Pons (tissue), 1 donor: ENCODE measurements around the gene MYO18B.

Source experiments
- DNase-seq: peaks from one replicate; pipeline ENCODE4 v3.0.0-alpha.2; 2016; ENCODE audit warnings: low spot score

Gene MYO18B

DNA sequence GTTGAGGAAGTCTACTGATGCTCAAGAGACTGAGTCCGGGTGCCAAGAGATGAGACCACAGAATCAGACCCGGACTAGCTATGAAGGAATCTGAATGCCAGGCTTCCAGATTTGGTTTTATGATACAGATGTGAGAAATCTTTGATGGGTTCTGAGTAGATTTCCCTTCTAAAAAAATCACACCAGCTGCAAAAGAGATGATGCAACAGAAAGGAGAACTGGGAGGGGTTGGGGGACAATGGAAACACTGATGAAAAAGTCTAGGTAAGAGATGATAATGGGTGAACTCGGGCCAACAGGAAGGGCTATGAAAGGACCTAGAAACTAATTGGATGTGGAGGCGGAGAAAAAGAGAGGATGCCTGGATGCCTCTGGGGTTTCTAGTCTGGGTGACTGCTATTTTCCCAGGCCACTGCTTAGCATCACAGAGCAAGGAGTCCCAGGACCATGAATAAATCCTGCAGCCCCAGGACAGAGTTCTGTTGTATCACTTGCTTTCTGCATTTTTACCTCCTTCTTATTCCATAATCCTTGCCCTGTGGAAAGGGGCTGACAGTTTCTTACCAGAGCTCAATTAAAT lies 311.8 kb downstream of the MYO18B start:
- DNase-seq, result no peak

DNA sequence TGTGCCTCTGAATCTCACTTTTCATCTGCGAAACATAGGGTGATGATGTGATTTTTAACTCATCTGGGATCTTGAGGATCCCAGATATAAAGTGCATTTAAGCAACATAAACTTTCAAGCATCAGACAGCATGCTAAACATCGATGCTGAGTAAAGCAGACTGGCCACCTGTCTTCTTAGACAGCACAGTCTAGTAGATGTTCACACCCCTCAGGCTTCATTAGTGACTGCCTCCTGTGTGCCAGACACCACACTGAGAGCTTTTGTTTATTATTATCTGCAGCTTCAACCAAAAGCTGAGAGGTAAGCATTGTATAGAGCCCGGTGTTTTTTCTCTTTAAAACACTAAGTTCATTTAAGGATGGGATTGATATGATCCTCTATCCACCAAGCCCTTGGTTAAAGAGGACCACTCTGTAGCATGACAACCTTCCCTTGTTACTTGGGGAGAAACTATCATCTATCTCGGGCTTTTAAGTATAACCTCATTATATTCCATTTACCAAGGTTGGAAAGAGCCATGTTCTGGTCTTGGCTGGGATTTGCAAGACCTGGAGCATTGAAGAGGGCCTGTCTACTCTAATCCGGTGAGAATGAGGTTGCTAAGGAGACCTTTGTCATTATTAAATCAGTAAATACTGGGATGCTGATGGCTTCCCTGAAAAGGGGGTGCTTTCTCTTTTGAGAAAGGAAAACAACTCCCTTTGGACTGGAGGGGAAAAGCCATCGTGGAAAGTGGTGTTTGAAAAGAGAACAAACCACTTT lies 313.0 kb downstream of the MYO18B start:
- no peak for DNase-seq

DNA sequence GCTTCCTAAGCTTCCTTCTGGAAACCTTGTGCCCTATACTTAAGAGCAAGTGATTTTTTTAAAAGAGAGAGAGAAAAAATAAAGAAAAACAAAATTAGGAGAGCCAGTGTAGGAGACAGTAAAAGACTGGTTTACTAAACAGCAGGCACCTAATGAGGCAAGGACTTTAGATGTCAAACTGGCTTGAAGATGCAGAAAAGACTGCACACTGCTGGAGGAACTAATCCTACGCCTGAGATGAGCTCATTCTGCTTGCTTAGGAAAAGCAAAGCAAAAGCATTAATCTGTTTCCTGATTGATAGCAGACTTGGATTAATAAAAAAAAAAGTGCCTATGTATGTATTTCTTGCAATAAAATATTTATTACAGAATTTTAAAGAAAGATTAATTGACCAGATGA lies 313.7 kb downstream of the MYO18B start:
- no peak for DNase-seq

DNA sequence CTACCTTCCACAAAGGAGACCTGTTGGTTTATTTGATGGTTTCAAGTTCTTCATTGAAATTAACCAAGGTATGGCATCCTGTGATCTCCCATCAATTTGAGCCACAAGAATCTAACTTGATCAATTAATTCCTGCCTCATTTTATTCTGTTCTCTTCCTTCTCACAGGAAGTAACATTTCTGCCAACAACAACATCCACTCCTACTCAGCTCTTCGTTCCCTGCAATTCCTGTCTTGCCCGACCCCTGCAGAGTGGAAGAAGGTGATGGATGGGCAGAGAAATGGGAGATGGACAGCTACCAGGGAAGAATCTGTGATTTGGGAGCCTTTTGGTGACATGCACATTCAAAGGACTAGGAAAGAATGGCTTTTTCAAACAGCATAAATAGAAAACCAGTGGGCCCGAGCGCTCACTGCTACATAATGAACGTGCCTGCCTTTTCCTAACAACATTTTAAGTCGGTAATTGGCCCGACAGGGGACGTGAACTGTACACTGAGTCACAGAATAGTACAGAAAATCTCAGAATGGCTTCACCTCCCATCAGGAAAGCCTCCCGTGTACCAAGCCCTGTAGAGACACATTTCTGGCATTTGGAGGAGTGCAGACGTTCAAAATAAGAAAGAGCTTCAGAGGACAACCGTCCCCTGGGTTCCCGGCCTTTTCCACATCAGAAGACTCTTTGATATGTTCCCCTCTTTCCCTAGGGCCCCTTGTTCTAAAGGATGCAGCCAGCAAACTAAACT lies 314.6 kb downstream of the MYO18B start:
- DNase-seq, result no peak

DNA sequence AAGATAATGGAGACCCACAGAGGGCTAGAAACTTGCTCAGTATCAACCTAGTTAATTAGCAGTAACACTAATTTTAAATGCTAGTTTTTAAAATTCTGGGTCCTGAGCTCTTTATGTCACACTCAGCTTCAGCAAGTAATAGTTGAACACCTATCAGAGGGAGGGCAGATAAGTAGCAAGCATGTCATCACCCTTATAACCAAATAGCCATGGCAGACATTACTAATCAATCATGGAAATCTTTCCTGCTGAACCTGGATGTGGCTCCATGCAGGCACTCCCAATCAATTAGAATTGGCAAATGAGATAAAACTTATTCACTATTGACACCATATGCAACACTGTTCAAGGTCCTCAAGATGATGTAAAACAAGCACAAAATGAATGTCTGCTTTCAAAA lies 315.7 kb downstream of the MYO18B start:
- DNase-seq, result no peak

DNA sequence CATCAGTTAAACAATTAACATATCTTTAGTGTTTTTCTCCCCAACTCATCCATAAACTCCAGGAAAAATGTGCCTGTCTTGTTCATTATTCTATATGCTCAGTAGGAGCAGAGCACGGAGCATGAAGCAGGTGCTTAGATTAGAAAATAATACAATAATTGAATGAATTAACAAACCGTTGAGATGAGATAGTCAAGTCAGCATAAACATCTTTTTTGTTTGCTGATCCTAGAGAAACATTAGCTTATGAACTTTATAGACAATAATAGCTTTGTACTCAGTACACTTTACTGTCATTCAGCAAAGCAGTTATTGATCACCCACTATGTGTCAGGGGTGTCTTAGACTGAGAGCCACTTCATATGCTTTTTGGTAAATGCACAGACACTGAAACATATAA lies 322.1 kb downstream of the MYO18B start:
- no peak for DNase-seq

DNA sequence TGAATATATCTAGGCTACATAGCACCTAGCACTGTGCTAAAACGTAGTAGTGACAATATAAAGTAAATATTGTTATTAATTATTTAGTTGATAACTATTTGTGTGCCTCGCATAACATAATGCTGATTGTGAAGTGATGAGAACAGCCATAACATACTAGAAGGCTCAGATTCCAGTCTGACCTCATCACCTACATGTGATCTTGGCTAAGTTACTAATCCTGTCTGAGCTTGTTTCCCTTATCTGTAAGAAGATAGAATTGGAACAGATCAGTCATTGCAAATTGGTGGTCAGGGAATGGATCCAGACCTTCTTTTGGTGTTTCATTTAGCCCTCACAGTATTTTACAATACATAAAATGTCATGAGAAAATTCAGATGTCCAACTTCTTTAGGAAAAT lies 323.9 kb downstream of the MYO18B start:
- no peak for DNase-seq

DNA sequence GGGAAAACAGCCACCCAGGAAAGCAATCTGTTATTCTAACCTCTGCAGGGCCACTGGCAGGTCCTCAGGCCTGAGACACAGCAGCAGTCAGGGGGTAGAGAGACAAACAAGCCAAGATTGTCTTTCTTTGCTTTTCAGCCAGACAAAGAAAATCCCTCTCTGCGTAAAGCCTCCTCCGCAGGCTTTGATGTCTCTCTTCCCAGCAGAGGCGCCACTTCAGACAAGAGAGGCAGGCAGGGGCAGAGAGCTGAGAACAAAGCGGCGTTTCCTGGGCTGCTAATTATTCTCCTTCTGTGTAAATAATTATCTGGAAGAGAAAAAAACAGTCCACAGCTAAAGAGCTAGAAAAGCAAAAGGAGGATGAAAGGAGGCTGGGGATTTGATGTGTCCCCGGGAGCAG lies 324.5 kb downstream of the MYO18B start:
- DNase-seq, result no peak

DNA sequence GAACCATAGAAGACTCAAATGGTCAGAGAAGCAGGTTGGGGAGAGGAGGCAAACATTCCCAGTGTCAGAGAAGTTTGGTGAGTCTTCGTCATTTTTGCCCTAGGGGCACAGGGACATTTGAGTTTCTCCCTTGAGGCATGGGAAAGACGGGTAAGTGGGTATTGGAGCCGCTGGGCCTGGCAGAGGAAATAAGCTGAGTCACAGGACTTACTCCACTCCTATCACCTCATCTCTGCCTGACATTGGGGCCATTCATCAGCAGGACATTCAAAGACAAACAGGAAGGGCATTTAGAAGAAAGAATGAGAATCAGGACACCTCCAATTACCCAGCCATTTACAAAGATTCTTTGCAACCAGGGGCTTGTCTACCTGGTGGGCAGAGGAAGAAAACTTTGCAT lies 326.6 kb downstream of the MYO18B start:
- DNase-seq, result no peak

DNA sequence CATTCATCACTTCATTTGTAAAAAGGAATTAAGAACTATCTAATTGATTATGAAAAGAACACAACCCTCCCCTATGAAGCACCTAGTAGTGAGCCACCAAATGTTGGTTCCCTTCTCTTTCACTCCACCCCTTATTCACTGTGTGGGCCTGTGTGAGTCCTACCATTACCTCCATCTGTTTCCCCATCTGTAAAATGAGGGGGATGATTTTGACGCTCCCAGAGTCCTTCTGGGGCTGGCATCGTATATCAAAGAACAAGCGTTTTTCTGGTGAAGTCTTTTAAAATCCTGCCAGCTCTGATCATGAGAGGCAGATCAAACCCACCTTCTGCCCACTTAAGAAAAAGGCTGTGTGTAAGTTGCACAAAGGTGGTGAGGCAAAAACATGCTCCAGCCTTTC lies 330.6 kb downstream of the MYO18B start:
- DNase-seq, result no peak

DNA sequence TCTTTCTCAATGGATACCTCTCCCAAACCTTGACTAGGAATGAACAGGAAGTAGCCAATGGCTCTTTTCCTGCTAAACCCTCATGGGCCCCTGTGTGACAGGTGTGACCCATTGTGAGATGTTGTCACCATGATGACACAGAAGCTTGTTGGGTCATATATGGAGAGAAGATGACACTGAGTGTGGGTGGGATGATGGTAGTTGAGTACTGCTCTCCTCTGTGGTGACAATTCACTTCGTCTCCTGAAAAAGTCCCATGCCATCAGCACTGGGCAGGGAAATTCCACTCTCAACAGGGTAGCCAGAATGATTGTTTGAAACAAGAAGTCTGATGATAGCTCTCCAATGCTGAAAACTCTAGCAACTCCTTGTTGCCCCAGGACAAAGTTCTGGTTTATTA lies 333.3 kb downstream of the MYO18B start:
- DNase-seq, result no peak

DNA sequence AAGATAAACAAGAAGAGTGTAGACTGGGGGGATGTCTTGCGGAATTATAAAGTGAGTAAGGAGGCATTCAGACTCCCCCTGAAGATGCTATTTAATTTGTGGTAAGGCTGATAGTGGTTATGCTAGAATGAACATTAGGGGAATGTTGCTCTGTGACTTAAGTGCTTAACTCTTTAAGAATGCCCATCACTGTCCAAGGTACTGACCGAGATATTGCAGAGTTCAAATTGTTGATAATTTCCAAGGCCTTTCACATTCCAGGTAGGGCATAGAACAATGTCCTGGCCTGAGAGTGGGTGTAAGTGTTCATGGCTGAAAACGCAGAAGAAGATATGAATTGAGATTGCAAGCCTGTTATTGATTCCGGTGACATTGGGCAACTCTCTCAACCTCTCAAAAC lies 337.0 kb downstream of the MYO18B start:
- no peak for DNase-seq
